Fibroblast of pulmonary artery (primary cell): ENCODE results near the gene GMDS.

Experiments used
- DNase-seq: peaks from one replicate; pipeline ENCODE4 v3.0.0-alpha.2; 2010; ENCODE audit warnings: low read depth
- H3K4me3 ChIP-seq: replicated peaks from 2 replicates; pipeline ENCODE4 v1.5.1; 2011; ENCODE audit warnings: low read depth, mild to moderate bottlenecking, control low read depth, low read length, moderate library complexity
- CTCF ChIP-seq: IDR thresholded peaks from 2 replicates; pipeline ENCODE4 v1.5.1; 2011; ENCODE audit warnings: mild to moderate bottlenecking, control low read depth, low read length, inconsistent platforms; ENCODE audit errors: missing control alignments

The GMDS gene

DNA sequence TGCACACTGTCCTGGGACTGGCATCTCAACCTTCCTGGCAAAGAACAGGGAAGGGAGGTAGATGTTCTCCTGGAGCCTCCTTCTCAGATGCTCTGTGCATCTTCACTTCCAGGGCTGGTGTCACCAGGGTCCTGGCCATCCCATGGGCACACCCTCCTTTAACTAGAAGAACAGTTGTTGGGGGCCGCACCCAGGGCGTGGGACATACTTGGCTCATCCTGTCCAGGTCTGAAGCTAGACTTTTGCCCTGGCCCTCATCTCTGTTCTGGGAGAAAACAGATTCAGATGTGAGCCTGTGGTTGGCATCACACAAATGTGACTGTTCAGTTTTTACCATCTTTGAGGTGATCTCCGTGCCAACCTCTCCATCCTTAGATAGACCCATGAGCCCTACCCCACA, 594.0 kb downstream of the GMDS start:
- no peak for DNase-seq
- no peak overlapping the region for H3K4me3 ChIP-seq
- no peak for TF ChIP-seq CTCF

GRCh38 chr6:1645466-1646185, 599.8 kb downstream of the GMDS start:
- TF ChIP-seq CTCF = no peak
- DNase-seq = peak; percentile 16
- no peak overlapping the region for H3K4me3 ChIP-seq

DNA sequence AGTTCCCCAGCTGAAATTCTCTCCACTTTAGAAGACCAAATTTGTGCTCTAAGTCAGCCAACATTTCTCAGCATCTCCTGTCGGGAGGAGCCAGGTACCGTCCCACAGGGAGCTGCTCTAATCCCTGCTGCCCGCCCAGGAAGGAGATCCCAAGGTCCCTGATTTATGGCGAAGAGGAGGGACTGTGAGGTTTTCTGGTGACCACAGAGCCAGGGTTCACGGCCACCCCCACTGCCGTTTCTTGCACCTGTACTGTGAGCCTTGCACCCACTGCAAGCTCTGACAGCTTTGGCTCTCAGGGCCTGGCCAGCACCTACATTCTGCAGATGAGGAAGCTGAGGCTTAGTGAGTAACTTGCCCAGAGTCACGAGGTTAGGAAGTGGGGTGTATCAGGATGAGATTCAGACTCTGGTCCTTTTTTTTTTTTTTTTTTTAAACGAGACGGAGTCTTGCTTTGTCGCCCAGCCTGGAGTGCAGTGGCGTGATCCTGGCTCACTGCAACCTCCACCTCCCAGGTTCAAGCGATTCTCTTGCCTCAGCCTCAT, 600.8 kb downstream of the GMDS start:
- no peak for TF ChIP-seq CTCF
- H3K4me3 ChIP-seq = no peak overlapping the region
- no peak for DNase-seq

DNA sequence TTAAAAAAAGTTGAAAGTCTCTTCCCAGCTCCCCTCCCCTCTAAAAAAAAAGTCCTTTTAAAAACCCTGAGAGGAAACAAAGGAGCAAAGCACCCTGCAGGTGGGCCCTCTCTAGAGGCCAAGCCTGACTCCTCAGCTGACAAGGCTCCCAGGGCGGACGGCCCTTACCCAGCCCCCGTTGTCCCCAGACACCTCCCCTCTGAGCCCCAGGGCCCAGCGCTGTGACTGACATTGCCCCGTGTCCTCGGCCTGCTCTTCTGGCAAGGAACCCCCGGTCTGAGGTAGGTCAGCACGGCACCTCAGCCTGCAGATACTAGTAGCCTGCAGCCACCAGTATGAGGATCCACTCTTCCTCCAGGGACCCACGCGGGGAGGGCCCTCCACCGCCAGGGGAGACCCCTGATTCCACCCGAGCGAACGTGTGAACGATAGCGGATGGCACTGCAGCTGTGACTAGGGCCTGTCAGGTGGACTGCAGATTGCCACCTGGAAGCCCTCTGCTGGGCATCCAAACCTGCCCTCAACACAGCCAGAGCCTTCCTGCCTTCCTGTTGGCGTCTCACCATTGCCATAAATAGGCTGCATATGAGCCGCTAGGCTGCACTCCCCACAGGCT, 601.5 kb downstream of the GMDS start:
- no peak overlapping the region for H3K4me3 ChIP-seq
- TF ChIP-seq CTCF = no peak
- DNase-seq = no peak

DNA sequence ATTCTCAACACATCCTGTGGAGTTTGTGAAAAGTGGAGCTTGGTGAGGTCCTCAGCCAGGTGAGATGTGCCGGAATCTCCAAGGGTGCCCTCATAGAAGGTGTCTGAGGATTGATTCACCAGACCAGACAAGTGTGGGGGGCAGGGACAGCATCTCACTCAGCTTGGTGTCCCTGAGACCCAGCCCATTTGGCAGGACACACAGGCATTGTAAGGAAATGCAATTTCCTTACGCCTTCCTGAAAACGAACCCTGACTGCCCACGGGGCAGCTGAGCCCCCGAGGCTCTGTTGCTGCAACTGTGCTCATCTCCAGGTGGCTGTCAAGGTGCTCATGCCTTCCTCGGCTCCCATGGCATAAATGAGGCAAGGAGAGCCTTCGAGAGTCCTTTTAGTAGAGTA, 602.3 kb downstream of the GMDS start:
- DNase-seq = no peak
- no peak overlapping the region for H3K4me3 ChIP-seq
- no peak for TF ChIP-seq CTCF

- no peak overlapping the region for H3K4me3 ChIP-seq
- no peak for DNase-seq
- no peak for TF ChIP-seq CTCF
These were observed 604.0 kb downstream of the GMDS start for GRCh38 chr6:1641343-1641885.
